22Rv1 (cell line): ENCODE results near the gene RPS6KB2.

ENCODE experiments used
- CTCF ChIP-seq: fragments of 450-650 bp; IDR thresholded peaks from 2 replicates; pipeline ENCODE4 v1.5.1; 2017; ENCODE audit warnings: mild to moderate bottlenecking
- ZFX ChIP-seq: fragments of 450-650 bp; IDR thresholded peaks from 2 replicates; pipeline ENCODE4 v1.6.1; 2017; ENCODE audit warnings: antibody characterized with exemption, borderline replicate concordance

- TF ChIP-seq CTCF (no peak), ZFX (no peak)
These were observed at the start of gene RPS6KB2 for GRCh38 chr11:67428052-67429001.
